Activated T-helper 1 cell treated with Interleukin-2 at 50 U/mL for 16 hours (primary cell): ENCODE data around the gene RFC1.
A peak's percentile ranks its signal among the peaks of the same experiment; 100 is the strongest.
"Not testable (repeated sequence)": the region's sequence is repeated elsewhere in the genome, so short reads cannot be mapped to it uniquely, and the experiment has no call there.

ENCODE experiments used
- DNase-seq: peaks from one replicate; pipeline ENCODE4 v3.0.0-alpha.2; 2020; ENCODE audit warnings: low read depth

The RFC1 gene, protein sequence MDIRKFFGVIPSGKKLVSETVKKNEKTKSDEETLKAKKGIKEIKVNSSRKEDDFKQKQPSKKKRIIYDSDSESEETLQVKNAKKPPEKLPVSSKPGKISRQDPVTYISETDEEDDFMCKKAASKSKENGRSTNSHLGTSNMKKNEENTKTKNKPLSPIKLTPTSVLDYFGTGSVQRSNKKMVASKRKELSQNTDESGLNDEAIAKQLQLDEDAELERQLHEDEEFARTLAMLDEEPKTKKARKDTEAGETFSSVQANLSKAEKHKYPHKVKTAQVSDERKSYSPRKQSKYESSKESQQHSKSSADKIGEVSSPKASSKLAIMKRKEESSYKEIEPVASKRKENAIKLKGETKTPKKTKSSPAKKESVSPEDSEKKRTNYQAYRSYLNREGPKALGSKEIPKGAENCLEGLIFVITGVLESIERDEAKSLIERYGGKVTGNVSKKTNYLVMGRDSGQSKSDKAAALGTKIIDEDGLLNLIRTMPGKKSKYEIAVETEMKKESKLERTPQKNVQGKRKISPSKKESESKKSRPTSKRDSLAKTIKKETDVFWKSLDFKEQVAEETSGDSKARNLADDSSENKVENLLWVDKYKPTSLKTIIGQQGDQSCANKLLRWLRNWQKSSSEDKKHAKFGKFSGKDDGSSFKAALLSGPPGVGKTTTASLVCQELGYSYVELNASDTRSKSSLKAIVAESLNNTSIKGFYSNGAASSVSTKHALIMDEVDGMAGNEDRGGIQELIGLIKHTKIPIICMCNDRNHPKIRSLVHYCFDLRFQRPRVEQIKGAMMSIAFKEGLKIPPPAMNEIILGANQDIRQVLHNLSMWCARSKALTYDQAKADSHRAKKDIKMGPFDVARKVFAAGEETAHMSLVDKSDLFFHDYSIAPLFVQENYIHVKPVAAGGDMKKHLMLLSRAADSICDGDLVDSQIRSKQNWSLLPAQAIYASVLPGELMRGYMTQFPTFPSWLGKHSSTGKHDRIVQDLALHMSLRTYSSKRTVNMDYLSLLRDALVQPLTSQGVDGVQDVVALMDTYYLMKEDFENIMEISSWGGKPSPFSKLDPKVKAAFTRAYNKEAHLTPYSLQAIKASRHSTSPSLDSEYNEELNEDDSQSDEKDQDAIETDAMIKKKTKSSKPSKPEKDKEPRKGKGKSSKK

GRCh38 chr4:39365830-39366771, at the start of gene RFC1:
TSS of gene RFC1 (minus strand) at chr4:39366362. CDS start at chr4:39366241, 121 bp downstream.
- peak; percentile 82 for DNase-seq

- no peak for DNase-seq
Measured at GRCh38 chr4:39415678-39416283, 49.6 kb upstream of the RFC1 start.

- DNase-seq, result not testable (repeated sequence)
Measured at GRCh38 chr4:39411561-39411960, 45.4 kb upstream of the RFC1 start.

GRCh38 chr4:39410415-39410814, 44.3 kb upstream of the RFC1 start:
- DNase-seq, result no peak

GRCh38 chr4:39407584-39407885, 41.4 kb upstream of the RFC1 start:
- DNase-seq, result no peak

- DNase-seq, result no peak
Measured at GRCh38 chr4:39406763-39407583, 40.8 kb upstream of the RFC1 start, which contains the start of gene KLB. TSS of gene KLB (plus strand) at chr4:39406930. CDS start at chr4:39406950, 20 bp downstream.

- DNase-seq, result not testable (repeated sequence)
Measured at GRCh38 chr4:39401640-39402039, 35.5 kb upstream of the RFC1 start.

- DNase-seq, result no peak
Measured at GRCh38 chr4:39394706-39395105, 28.5 kb upstream of the RFC1 start.

GRCh38 chr4:39390603-39391002, 24.4 kb upstream of the RFC1 start:
- DNase-seq, result no peak

DNA sequence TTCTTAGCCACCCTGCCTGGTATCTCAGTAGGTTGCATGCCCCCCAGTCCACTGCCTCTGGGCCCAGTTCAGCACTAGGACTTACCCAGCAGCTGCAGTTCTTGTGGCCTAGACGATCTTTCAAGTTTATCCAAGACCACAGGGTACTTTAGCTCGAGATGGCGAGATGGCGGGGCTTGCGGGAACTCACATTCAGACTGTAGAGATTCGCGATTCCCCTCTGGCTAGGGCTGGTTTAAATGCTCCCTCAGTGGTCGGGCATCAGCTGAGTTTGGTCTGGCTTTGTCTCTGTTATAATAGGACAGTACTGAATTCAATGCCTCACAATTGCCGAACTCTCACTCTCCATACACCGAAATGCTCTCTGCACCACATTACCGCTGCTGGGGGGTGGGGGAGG, 18.4 kb upstream of the RFC1 start:
- no peak for DNase-seq

- no peak for DNase-seq
Measured at GRCh38 chr4:39383690-39384089, 17.5 kb upstream of the RFC1 start.

GRCh38 chr4:39375478-39375877, 9.3 kb upstream of the RFC1 start:
- no peak for DNase-seq

DNA sequence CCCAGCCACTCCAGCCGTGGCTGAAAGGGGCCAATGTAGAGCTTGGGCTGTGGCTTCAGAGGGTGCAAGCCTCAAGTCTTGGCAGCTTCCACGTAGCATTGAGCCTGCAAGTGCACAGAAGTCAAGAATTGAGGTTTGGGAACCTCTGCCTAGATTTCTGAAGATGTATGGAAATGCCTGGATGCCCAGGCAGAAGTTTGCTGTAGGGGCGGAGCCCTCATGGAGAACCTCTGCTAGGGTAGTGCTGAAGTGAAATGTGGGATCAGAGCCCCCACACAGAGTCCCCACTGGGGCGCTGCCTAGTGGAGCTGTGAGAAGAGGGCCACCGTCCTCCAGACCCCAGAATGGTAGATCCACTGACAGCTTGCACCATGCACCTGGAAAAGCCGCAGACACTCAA, 5.0 kb upstream of the RFC1 start:
- DNase-seq, result not testable (repeated sequence)

GRCh38 chr4:39369301-39369700, 3.1 kb upstream of the RFC1 start:
- no peak for DNase-seq

- DNase-seq, result no peak
Measured at GRCh38 chr4:39367166-39367565, 1.0 kb upstream of the RFC1 start.

DNA sequence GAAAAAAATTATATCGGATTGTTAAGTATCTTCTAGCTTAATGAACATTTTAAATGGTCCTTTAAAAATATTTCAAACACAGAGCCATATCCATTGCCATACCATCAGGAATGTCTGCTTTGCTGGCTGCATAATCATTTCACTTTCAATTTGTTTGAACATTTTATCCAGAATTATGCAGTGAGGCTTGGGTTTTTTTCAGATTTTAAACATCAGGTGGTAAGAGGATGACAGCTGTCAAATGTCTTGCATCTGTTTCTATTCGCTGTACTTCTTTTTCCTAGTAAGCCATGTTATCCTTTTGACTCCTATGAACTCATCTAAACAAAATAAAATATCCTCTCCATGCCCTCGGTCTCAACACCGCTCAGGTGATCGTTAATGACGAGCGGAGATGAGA, 802 bp downstream of the RFC1 start:
- no peak for DNase-seq

DNA sequence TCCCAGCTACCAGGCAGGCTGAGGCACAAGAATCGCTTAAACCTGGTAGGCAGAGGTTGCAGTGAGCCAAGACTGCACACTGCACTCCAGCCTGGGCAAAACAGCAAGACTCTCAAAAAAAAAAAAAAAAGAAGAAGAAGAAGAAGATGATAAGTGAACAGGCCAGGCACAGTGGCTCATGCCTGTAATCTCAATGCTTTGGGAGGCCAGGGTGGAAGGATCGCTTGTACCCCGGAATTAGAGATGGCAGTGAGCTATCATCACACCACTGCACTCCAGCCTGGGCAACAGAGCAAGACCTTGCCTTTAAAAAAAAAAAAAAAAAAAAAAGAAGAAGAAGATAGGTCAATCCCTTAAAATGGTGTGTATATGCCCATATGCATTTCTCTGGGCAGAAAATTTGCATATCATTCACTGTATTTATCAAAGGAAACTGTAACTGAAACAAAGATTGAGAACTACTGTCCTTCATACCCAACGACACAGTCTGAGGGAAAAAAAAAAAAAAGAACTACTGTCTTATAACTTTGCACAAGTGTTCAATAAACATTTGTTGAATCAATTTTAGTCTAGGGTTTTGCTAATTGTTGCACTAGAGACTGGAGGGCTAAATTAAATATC, 2.3 kb downstream of the RFC1 start:
- no peak for DNase-seq

DNA sequence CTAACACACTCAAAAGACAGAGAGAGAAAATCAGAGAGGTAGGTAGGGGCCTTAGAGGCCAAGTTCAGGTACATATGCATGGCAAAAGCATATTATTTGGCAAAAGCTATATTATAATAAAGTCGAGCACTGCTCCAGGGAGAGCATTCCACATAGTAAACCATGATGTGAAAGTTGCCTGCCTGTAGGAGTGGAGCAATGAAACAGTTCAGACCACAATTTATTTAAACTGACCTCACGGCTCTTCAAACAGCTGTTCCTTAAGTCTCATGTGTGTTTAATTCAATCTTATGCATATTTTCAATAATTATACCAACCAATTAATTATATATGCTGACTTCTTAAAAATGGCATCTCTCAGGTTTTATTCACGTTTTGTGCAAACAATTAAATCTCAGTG, 3.3 kb downstream of the RFC1 start:
- no peak for DNase-seq

DNA sequence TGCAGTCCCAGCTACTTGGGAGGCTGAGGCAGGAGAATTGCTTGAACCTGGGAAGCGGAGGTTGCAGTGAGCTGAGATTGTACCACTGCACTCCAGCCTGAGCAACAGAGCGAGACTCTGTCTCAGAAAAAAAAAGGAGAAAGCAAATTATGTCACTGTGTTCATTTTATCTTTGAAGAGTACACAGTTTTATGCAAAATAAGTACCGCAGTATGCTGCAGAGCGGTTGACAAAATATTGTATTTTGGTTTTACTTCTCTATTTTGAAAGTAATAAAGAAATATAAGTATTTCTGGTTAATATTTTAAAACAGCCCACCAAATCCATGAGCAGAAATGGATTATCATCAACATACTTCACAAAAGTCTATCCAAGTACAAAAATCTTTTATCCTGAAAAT, 5.6 kb downstream of the RFC1 start:
- DNase-seq, result not testable (repeated sequence)

GRCh38 chr4:39357002-39357401, 9.2 kb downstream of the RFC1 start:
- DNase-seq, result no peak
